Activated CD4-positive, alpha-beta T cell treated with anti-CD3 and anti-CD28 coated beads, Interleukin-2, amount 10 ng/mL, durations not matched to agents 7 days and 5 days (primary cell): Measurements from ENCODE around the gene RMC1. TPM values are rescaled to one million over a fixed set of nuclear protein-coding genes. Genes with fewer than 3 reads are reported as not detected.
"Not testable (repeated sequence)": the region's sequence is repeated elsewhere in the genome, so short reads cannot be mapped to it uniquely, and the experiment has no call there.

Experiments
- CTCF ChIA-PET: fragments of 350-600 bp; sonication (Branson Sonifier 250); formaldehyde crosslinking; loops from one replicate; lab custom pipeline; 2021; ENCODE audit warnings: antibody characterized with exemption; lab: Charles Lee
- POLR2A ChIA-PET: fragments of 350-600 bp; sonication (Branson Sonifier 250); formaldehyde crosslinking; loops from one replicate; lab custom pipeline; 2021; ENCODE audit warnings: antibody characterized with exemption; lab: Charles Lee
- DNase-seq: peaks from one replicate; pipeline ENCODE4 v3.0.0-alpha.2; 2020
- H3K27ac Mint-ChIP-seq: one replicate; pipeline ENCODE4 v1.8.0; 2021; ENCODE audit warnings: mild to moderate bottlenecking, moderate library complexity, mixed read lengths
- H3K27me3 Mint-ChIP-seq: one replicate; pipeline ENCODE4 v1.8.0; 2021; ENCODE audit warnings: mixed read lengths
- H3K36me3 Mint-ChIP-seq: one replicate; pipeline ENCODE4 v1.8.0; 2021; ENCODE audit warnings: low read depth, mixed read lengths
- H3K4me1 Mint-ChIP-seq: one replicate; pipeline ENCODE4 v1.8.0; 2021; ENCODE audit warnings: mixed read lengths
- H3K4me3 Mint-ChIP-seq: one replicate; pipeline ENCODE4 v1.8.0; 2021; ENCODE audit warnings: mild to moderate bottlenecking, moderate library complexity, mixed read lengths
- H3K9me3 Mint-ChIP-seq: one replicate; pipeline ENCODE4 v1.8.0; 2021; ENCODE audit warnings: mixed read lengths
- total RNA-seq, 2 experiments: library from RNA; stranded (reverse); gene quantifications; one replicate each; pipeline ENCODE4 v1.2.3, GENCODE V29; 2021

RMC1 gene
- total RNA-seq, 2 experiments from 2014 or later: 56.0 to 66.4 TPM

- Mint-ChIP-seq H3K9me3 (no peaks in the 10 kb centered on the region), H3K4me3 (no peak overlapping the region), H3K27ac (peak overlapping the region; percentile 17), H3K4me1 (peaks cover 36% of the 10 kb centered on the region), H3K27me3 (no peaks in the 10 kb centered on the region), H3K36me3 (peaks cover 59% of the 10 kb centered on the region)
- POLR2A ChIA-PET: no interaction called here
- no peak for DNase-seq
- CTCF ChIA-PET: interaction anchor here (2.0 kb wide), 1 partner anchor 15 kb away, joined by 7 read pairs; no protein-coding TSS in a partner anchor
Observed at GRCh38 chr18:23570912-23571504, 67.7 kb downstream of the RMC1 start.

GRCh38 chr18:23572012-23572411 lies 68.7 kb downstream of the RMC1 start:
- ChIA-PET CTCF (interaction anchor here (0.6 to 0.9 kb wide), 3 partner anchors 12 to 20 kb away, joined by 3 to 6 read pairs (median 3); no protein-coding TSS in a partner anchor), POLR2A (no interaction called here)
- H3K9me3 Mint-ChIP-seq: peaks cover 3% of the 10 kb centered on the region
- H3K36me3 Mint-ChIP-seq: peaks cover 62% of the 10 kb centered on the region
- peaks cover 43% of the 10 kb centered on the region for H3K4me1 Mint-ChIP-seq
- DNase-seq: no peak
- H3K27ac Mint-ChIP-seq: no peak overlapping the region
- no peaks in the 10 kb centered on the region for H3K27me3 Mint-ChIP-seq
- H3K4me3 Mint-ChIP-seq: no peak overlapping the region

DNA sequence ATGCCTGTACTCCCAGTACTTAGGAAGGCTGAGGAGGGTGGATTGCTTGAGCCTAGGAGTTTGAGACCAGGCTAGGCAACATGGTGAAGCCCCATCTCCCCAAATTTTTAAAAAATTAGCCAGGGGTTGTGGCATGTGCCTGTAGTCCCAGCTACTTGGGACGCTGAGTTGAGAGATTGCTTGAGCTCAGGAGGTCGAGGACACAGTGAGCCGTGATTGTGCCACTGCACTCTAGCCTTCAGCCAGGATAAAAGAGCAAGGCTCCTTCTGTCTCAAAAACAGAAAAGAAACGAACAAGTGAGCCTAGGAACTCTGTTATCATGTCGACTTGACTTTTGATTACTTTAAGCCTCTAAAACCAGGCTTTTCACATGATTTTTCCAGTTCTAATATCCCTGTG lies 69.3 kb downstream of the RMC1 start:
- H3K9me3 Mint-ChIP-seq: peaks cover 3% of the 10 kb centered on the region
- CTCF ChIA-PET: interaction anchor here (1.0 kb wide), 1 partner anchor 9 kb away, joined by 3 read pairs; no protein-coding TSS in a partner anchor
- H3K4me1 Mint-ChIP-seq: peaks cover 43% of the 10 kb centered on the region
- POLR2A ChIA-PET: no interaction called here
- H3K27me3 Mint-ChIP-seq: no peaks in the 10 kb centered on the region
- peak overlapping the region; percentile 9 for H3K27ac Mint-ChIP-seq
- H3K4me3 Mint-ChIP-seq: no peak overlapping the region
- peaks cover 57% of the 10 kb centered on the region for H3K36me3 Mint-ChIP-seq
- DNase-seq: no peak

DNA sequence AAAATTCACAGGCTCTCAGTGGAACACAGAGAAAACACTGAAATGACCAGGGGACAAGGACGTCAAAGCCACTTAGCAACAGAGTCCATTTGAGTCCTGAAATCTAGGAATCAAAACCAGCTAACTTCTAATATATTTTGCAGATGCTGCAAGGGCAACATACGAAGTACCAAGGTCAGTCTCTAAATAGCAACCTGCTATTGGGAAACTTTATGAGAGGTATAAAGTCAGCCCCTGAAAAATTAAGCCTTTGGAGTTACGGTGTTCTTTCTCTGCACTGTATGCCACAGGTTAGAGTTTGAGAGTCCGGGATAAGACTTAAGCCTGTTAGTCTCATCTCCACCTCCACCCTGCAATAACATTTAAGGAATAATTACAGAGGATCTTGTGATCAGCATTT lies 69.7 kb downstream of the RMC1 start:
- Mint-ChIP-seq H3K27ac (peak overlapping the region; percentile 84), H3K4me3 (no peak overlapping the region), H3K36me3 (peaks cover 56% of the 10 kb centered on the region), H3K4me1 (peaks cover 43% of the 10 kb centered on the region), H3K27me3 (no peaks in the 10 kb centered on the region), H3K9me3 (peaks cover 3% of the 10 kb centered on the region)
- CTCF ChIA-PET: interaction anchor here (1.0 kb wide), 1 partner anchor 9 kb away, joined by 3 read pairs; no protein-coding TSS in a partner anchor
- no peak for DNase-seq
- POLR2A ChIA-PET: no interaction called here

DNA sequence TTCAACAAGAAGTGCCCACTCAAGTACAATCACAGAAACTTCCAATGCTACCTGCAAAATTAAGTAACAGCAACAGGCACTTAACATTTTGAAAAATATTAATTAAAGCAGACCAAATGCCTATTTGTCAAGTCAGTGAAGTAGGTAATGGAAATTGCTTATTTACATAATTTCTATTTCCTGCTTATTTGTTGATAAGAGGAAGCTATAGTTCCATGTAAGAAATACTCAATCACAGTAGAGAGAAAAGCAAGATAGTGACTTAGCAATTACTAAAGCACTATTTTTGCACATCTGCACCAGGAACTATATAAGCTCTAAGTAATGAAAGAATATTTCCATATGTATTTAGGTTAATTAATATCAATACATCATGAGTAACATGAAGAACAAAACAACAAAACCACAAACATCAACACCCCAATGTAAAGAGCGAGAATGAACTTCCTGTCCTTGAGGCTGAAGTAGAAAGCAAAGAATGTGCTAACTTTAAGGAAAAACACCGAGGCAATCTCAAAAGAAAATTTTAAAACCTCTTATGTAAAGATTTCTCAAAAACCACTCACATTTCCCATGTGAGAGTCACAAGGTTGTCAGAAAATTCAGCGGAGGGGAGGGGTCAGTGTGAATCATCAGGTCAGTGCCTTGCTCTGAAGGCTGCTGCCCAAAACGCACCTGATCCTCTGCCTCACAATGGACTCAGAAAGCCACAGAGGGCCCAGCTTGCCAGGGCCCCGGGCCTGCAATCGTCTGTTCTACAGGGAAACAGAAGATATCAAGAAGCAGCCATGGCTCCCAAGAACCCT lies 70.5 kb downstream of the RMC1 start:
- Mint-ChIP-seq H3K27me3 (no peaks in the 10 kb centered on the region), H3K4me3 (peak overlapping the region; percentile 46), H3K4me1 (peaks cover 47% of the 10 kb centered on the region), H3K27ac (peak overlapping the region; percentile 84), H3K36me3 (peaks cover 52% of the 10 kb centered on the region), H3K9me3 (peaks cover 3% of the 10 kb centered on the region)
- ChIA-PET CTCF (interaction anchor here (1.0 to 1.1 kb wide), 2 partner anchors 8 to 23 kb away, joined by 3 read pairs; no protein-coding TSS in a partner anchor), POLR2A (no interaction called here)
- peak; percentile 23 for DNase-seq

- ChIA-PET CTCF (interaction anchor here (1.1 to 2.3 kb wide), 3 partner anchors 11 to 59 kb away, joined by 3 to 9 read pairs (median 3); partner anchors contain the start of gene NPC1), POLR2A (no interaction called here)
- peaks cover 53% of the 10 kb centered on the region for H3K4me1 Mint-ChIP-seq
- H3K4me3 Mint-ChIP-seq: peak overlapping the region; percentile 46
- H3K27ac Mint-ChIP-seq: peak overlapping the region; percentile 84
- no peak for DNase-seq
- peaks cover 51% of the 10 kb centered on the region for H3K36me3 Mint-ChIP-seq
- peaks cover 3% of the 10 kb centered on the region for H3K9me3 Mint-ChIP-seq
- H3K27me3 Mint-ChIP-seq: no peaks in the 10 kb centered on the region
Observed at GRCh38 chr18:23574611-23575308, 71.4 kb downstream of the RMC1 start.

GRCh38 chr18:23575309-23575651 lies 72.0 kb downstream of the RMC1 start:
- ChIA-PET CTCF (interaction anchor here (1.1 to 2.3 kb wide), 3 partner anchors 10 to 59 kb away, joined by 3 to 9 read pairs (median 3); partner anchors contain the start of gene NPC1), POLR2A (no interaction called here)
- H3K4me3 Mint-ChIP-seq: no peak overlapping the region
- peak overlapping the region; percentile 84 for H3K27ac Mint-ChIP-seq
- no peaks in the 10 kb centered on the region for H3K27me3 Mint-ChIP-seq
- peaks cover 58% of the 10 kb centered on the region for H3K4me1 Mint-ChIP-seq
- peaks cover 3% of the 10 kb centered on the region for H3K9me3 Mint-ChIP-seq
- H3K36me3 Mint-ChIP-seq: peaks cover 46% of the 10 kb centered on the region
- DNase-seq: no peak

- H3K4me1 Mint-ChIP-seq: peaks cover 58% of the 10 kb centered on the region
- DNase-seq, POLR2A ChIA-PET, H3K27ac Mint-ChIP-seq, H3K27me3 Mint-ChIP-seq, H3K4me3 Mint-ChIP-seq, H3K9me3 Mint-ChIP-seq: not testable (repeated sequence)
- H3K36me3 Mint-ChIP-seq: peaks cover 51% of the 10 kb centered on the region
- CTCF ChIA-PET: interaction anchor here (2.3 kb wide), 1 partner anchor 8 kb away, joined by 9 read pairs; the partner anchor contains the start of gene NPC1
Observed at GRCh38 chr18:23577521-23577920, 74.2 kb downstream of the RMC1 start.

GRCh38 chr18:23578067-23578701 lies 74.9 kb downstream of the RMC1 start:
- ChIA-PET POLR2A (no interaction called here), CTCF (interaction anchor here (0.5 to 1.5 kb wide), 3 partner anchors 8 to 95 kb away, joined by 3 read pairs; no protein-coding TSS in a partner anchor)
- Mint-ChIP-seq H3K27ac (no peak overlapping the region), H3K4me3 (no peak overlapping the region), H3K27me3 (no peaks in the 10 kb centered on the region), H3K9me3 (peaks cover 3% of the 10 kb centered on the region), H3K36me3 (peaks cover 51% of the 10 kb centered on the region), H3K4me1 (peaks cover 58% of the 10 kb centered on the region)
- DNase-seq: no peak

- Mint-ChIP-seq H3K4me3 (no peak overlapping the region), H3K27ac (no peak overlapping the region)
- CTCF ChIA-PET: interaction anchor here (0.5 to 2.5 kb wide), 7 partner anchors 9 to 124 kb away, joined by 3 to 9 read pairs (median 3); no protein-coding TSS in a partner anchor
Observed at GRCh38 chr18:23578891-23579653, 75.8 kb downstream of the RMC1 start.

DNA sequence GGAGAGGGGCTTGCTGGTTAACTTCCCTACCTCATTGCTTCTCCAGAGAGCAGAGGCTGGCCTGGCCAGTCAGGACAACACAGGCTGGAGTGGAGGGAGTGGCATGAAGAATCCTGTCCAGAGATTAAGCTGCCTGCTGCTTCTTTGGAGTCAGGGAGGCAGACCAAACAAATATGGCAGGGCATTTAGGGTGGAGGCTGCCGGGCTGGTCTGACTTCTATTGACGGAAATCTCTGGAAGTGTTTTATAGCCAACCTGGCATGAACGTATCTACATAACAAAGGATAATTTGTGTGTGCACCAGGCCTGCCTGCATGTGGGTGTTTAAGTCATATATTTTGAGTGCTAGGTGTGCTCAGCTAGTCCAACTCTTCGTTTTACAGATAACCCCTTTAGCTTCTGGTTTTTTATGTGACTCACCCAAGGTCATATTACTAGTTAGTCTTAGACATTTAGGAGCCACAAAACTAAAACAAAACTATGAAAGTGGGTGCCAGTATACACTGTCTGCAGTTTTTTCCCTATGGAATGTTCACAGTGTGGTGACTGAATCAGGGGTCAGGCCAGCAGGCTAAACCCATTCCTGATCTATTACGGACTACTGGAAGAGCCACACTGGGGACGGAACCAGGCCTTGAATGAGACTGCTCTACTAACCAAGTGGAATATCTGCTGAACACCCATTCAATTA lies 77.5 kb downstream of the RMC1 start:
- DNase-seq: no peak
- ChIA-PET POLR2A (interaction anchor here (0.6 kb wide), 1 partner anchor 143 kb away, joined by 3 read pairs; no protein-coding TSS in a partner anchor), CTCF (interaction anchor here (0.7 to 4.8 kb wide), 4 partner anchors 40 to 127 kb away, joined by 3 to 17 read pairs (median 6); partner anchors contain the start of gene RIOK3)
- H3K9me3 Mint-ChIP-seq: peaks cover 3% of the 10 kb centered on the region
- H3K36me3 Mint-ChIP-seq: peaks cover 42% of the 10 kb centered on the region
- H3K27ac Mint-ChIP-seq: no peak overlapping the region
- H3K27me3 Mint-ChIP-seq: no peaks in the 10 kb centered on the region
- no peak overlapping the region for H3K4me3 Mint-ChIP-seq
- H3K4me1 Mint-ChIP-seq: peaks cover 57% of the 10 kb centered on the region

More at GRCh38 chr18:23578891-23579653, 75.8 kb downstream of the RMC1 start:
- POLR2A ChIA-PET: no interaction called here
- no peak for DNase-seq
- H3K9me3 Mint-ChIP-seq: peaks cover 3% of the 10 kb centered on the region
- peaks cover 55% of the 10 kb centered on the region for H3K36me3 Mint-ChIP-seq
- H3K27me3 Mint-ChIP-seq: no peaks in the 10 kb centered on the region
- H3K4me1 Mint-ChIP-seq: peaks cover 58% of the 10 kb centered on the region
